GM12801 (cell line): ENCODE measurements around the gene PTPRN2.

Experiments used
- TF ChIP-seq, protein P1 (sequence below): IDR thresholded peaks from one replicate; pipeline ENCODE4 v1.5.1; 2011; ENCODE audit warnings: control low read depth; ENCODE audit not compliant: insufficient read length; ENCODE audit errors: extremely low read depth

PTPRN2 gene

DNA sequence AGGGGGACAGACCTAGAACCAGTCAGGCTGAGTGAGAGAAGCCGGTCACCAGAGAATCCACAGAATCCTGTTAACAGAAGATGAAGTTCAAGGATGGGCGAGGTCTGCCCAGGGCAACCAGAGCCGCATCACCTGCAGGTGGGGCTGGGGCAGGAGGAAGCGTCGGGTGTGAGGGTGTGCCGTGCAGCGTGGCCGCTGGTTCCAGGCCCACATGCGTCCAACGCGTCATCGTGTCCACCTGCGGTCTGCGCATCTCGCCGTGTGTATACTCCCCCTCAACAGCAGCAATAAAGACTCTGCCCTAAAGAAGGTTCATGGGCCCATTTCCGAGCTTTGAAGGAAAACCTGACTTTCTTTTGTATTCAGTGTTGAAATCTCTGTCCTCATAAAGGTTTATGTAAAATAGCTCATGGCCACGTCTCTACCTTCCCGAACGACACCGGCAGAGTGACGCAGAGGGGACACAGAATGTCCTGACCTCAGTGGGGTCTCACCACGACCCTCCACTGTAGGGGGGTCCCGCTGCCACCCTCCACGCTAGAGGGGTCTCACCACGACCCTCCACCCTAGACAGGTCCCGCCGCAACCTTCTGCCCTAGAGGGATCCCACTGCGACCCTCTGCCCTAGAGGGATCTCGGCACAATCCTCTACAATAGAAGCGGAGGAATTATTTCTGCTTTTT, 446.9 kb downstream of the PTPRN2 start:
- TF ChIP-seq, protein P1, sequence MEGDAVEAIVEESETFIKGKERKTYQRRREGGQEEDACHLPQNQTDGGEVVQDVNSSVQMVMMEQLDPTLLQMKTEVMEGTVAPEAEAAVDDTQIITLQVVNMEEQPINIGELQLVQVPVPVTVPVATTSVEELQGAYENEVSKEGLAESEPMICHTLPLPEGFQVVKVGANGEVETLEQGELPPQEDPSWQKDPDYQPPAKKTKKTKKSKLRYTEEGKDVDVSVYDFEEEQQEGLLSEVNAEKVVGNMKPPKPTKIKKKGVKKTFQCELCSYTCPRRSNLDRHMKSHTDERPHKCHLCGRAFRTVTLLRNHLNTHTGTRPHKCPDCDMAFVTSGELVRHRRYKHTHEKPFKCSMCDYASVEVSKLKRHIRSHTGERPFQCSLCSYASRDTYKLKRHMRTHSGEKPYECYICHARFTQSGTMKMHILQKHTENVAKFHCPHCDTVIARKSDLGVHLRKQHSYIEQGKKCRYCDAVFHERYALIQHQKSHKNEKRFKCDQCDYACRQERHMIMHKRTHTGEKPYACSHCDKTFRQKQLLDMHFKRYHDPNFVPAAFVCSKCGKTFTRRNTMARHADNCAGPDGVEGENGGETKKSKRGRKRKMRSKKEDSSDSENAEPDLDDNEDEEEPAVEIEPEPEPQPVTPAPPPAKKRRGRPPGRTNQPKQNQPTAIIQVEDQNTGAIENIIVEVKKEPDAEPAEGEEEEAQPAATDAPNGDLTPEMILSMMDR, result no peak

DNA sequence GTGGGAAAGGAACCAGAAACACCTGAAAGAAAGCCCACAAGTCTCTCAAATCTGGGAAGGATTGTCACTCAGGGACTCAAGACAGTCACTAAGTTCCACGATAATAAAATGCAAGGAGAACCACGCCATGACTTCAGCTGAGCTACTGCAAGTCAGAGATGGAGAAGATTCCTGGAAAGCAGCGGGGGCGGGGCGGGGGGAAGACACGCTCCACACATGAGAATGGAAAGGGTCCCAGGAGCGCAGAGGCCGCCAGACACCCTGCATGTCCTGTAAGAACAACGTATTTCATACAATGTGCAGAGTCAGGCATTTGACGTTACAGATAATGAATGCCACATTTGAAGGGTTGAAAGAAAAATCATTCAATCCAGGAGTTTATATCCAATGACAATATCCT, 448.1 kb downstream of the PTPRN2 start:
- TF ChIP-seq, protein P1, result no peak

DNA sequence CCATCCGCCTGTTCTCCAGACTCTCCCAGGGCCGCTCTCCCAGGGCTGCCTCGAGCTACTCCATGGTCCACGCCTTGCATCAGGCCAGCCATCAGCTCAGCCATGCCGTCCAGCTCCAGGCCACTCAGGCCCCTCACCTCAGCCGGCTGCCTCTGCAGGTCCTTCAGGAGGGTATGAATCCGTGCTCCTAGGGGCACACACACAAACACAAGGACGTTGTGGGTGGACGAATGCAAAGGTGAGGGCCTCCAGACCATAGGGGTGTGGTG, 449.4 kb downstream of the PTPRN2 start:
- TF ChIP-seq, protein P1, result no peak

DNA sequence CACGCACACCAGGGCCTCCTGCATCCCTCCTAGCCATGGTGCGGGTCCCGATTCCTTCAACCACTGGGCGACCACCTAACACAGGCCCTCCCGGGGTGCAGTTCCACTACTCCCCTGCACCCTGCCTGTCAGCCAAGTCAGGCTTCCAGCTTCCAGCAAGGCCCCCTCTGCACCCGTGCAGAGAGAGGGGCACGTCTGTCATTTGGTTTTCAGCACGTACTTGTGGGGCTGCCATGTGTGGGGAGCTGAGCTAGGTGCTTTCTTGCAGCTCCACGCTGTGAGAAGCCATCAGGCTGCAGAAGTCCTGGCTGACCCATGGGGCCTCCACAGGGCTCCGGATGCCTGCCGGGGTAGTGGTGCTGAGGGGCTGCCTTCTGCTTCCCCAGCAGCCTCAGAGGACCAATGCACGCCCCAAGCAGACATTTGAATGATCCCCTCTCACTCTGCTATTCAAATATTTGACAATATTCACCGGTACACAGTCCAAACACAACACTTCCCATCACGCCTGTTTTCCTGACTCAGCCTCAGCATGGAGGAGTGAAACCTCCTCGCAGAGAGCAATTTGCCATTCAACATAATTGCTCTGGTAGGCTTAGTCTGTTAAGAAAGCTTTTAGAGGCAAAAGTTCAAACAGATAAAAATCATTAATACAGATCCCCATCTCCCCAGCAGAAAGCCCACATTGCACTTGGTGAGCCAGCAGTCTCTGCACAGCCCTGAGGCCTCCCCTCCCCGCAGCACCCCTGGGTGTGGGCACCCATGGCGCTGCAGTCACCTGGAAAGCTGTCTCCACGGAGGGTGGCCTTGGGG, 449.9 kb downstream of the PTPRN2 start:
- TF ChIP-seq, protein P1, result no peak

DNA sequence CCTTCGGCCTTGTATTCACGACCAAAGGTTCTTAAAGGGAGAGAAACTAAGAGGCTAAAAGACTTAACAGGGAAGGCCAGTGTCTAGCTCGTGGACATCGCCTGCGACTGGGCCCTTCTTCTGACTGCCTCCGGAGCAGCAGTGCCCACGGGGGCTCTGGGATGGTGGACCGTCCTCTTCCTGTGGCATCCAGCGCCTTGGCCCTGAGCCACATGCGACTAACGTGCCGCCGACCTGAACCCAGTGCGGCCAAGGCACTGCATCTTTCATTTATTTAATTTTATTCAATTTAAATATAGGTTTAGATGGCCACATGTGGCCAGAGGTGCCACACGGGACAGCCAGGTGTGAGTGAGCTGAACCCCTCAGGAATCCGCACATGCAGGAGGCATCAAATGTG, 451.7 kb downstream of the PTPRN2 start:
- TF ChIP-seq, protein P1, result no peak

DNA sequence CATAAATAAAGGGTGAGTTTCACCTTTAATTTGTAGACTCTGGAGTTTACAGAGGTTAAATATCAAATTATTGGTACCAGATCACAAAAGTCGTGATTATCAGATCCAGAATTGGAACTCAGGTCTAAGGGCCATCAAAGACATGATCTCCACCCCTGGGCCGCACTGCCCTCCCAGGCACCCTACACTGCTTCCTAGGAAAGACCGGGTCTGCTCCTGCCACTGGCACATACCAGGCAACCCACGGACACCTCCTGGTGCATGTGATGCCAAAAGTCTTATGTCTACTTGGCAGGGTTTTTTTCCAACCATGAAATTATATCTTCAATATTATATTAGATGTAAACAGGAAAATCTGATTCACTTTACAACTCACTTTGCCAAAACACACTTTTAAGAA, 452.8 kb downstream of the PTPRN2 start:
- TF ChIP-seq, protein P1, result no peak

DNA sequence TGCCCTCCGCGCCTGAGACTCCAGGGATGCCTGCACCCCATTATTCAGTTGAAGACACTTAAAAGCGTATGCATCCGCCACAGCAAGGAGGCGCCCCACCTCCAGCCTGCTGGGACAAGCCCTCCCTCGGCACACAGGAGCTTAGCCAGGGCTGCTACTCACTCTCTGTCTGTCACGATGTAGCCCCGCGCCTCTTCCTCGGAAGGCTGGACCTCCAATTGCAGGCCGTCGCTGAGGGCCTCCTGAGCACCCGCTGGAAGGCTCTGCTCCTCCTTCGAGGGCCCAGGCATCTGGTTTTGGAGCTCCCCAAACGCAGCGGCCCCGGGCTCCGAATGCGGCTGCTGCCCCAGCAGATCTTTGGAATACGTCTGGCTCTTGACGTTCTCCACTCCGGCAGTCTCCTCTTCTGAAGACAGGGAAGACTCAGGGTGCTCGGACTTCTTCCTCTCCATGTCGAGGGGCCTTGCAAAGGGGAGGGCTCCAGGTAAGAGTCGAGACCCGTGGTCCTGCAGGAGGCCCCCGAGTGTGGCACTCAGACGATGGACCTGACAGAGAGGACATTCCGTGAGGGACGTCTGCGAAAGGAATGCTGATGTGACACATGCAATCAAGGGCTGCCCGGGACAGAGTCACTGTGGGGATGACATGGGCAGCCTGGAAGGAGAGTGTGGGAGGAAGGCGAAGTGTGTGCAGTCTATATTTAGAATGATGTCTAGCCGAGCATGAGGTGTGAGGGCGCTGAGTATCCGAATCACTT, 453.9 kb downstream of the PTPRN2 start:
- TF ChIP-seq, protein P1, result no peak
